ENCODE results near the gene OR5M11. TPM values are rescaled to one million over a fixed set of nuclear protein-coding genes. Genes with fewer than 3 reads are reported as not detected.
"Not testable (repeated sequence)": the region's sequence is repeated elsewhere in the genome, so short reads cannot be mapped to it uniquely, and the experiment has no call there.

Gene OR5M11
- total RNA-seq (not detected in 2 replicates), polyA plus RNA-seq (not detected in 2 replicates), polyA minus RNA-seq (ENCODE audit: low replicate concordance) (not detected in 2 replicates)
- polyA plus RNA-seq (2012) = not detected in 2 replicates

DNA sequence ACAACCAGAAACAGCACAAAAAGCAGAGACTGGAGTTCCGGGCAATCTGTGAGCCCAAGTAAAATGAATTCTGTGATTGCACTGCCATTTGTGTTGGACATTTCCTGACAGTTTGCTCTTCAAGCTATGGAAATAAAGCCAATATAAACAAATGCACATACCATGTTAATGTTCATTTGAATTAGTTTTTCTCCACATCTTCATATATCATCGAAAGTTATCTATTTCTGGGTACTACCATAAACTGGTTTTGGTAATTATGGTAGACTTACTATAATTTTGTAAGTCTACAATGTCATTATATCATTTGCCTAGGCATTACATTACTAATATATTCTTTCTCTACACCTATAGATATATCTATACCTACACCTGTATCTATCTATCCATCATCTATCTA, at the start of gene OR5M11:
Gene OR5M11 (minus strand): TSS at position 101 of the 400 bp plus-strand sequence. CDS start 0 bp downstream, at position 101.
- no peak within 1 kb of the TSS for H3K9ac ChIP-seq (ENCODE audit: insufficient read depth, low read length)
- H3K4me1 ChIP-seq (ENCODE audit: control insufficient read depth, extremely low read depth, insufficient read depth, low read length) = no peaks in the 10 kb centered on the region
- H3K4me2 ChIP-seq (ENCODE audit: extremely low read depth, insufficient read depth, low read length) = no peak within 1 kb of the TSS
- no peaks in the 10 kb centered on the region for H3K27me3 ChIP-seq (ENCODE audit: control insufficient read depth, insufficient read depth, low read length)
- no peaks in the 10 kb centered on the region for H3K79me2 ChIP-seq (ENCODE audit: control insufficient read depth, insufficient read depth, low read length)
- TF ChIP-seq CTCF (conservative IDR thresholded peaks at IDR 0.05 in 1 of 2, IDR thresholded peaks at IDR 0.05 in 1 of 2; ENCODE audit: low read depth in 1 of 2, low read length in 2 of 2) = no peak
- TF ChIP-seq EZH2 (IDR thresholded peaks at IDR 0.05; ENCODE audit: low read length, missing control alignments) = no peak
- no peaks in the 10 kb centered on the region for H3K36me3 ChIP-seq (ENCODE audit: control insufficient read depth, insufficient read depth, low read length)
- no peak for DNase-seq (ENCODE audit: low read depth in 2 of 2)
- no peaks in the 10 kb centered on the region for H4K20me1 ChIP-seq (ENCODE audit: control insufficient read depth, extremely low read depth, insufficient read depth, low read length)
- no peak within 1 kb of the TSS for H3K4me3 ChIP-seq (replicated peaks in 1 of 4; ENCODE audit: control extremely low read depth in 1 of 4, insufficient read depth in 1 of 4, low read depth in 3 of 4, low read length in 4 of 4)
- H2AFZ ChIP-seq (ENCODE audit: low read length) = no peak within 1 kb of the TSS
- no peaks in the 10 kb centered on the region for H3K9me3 ChIP-seq (ENCODE audit: control insufficient read depth, insufficient read depth, low read depth, low read length)
- no peak within 1 kb of the TSS for H3K27ac ChIP-seq (ENCODE audit: insufficient read depth, low read length)

GRCh38 chr11:56592088-56592717, 49.1 kb upstream of the OR5M11 start:
- not testable (repeated sequence) for H3K79me2 ChIP-seq (ENCODE audit: control insufficient read depth, insufficient read depth, low read length)

GRCh38 chr11:56577621-56578020, 34.6 kb upstream of the OR5M11 start, which contains the start of gene OR5M10:
Gene OR5M10, minus strand, starts transcription at chr11:56577721. Its CDS starts 0 bp downstream, at chr11:56577721.
- H3K9ac ChIP-seq (ENCODE audit: insufficient read depth, low read length) = no peak within 1 kb of the TSS
- no peak within 1 kb of the TSS for H3K4me2 ChIP-seq (ENCODE audit: extremely low read depth, insufficient read depth, low read length)
- H2AFZ ChIP-seq (ENCODE audit: low read length) = no peak within 1 kb of the TSS
- TF ChIP-seq EZH2 (IDR thresholded peaks at IDR 0.05; ENCODE audit: low read length, missing control alignments) = no peak
- no peak for TF ChIP-seq CTCF (conservative IDR thresholded peaks at IDR 0.05 in 1 of 2, IDR thresholded peaks at IDR 0.05 in 1 of 2; ENCODE audit: low read depth in 1 of 2, low read length in 2 of 2)
- no peak within 1 kb of the TSS for H3K4me3 ChIP-seq (replicated peaks in 1 of 4; ENCODE audit: control extremely low read depth in 1 of 4, insufficient read depth in 1 of 4, low read depth in 3 of 4, low read length in 4 of 4)
- no peaks in the 10 kb centered on the region for H3K4me1 ChIP-seq (ENCODE audit: control insufficient read depth, extremely low read depth, insufficient read depth, low read length)
- no peaks in the 10 kb centered on the region for H3K79me2 ChIP-seq (ENCODE audit: control insufficient read depth, insufficient read depth, low read length)
- no peaks in the 10 kb centered on the region for H3K27me3 ChIP-seq (ENCODE audit: control insufficient read depth, insufficient read depth, low read length)
- no peaks in the 10 kb centered on the region for H3K9me3 ChIP-seq (ENCODE audit: control insufficient read depth, insufficient read depth, low read depth, low read length)
- H3K36me3 ChIP-seq (ENCODE audit: control insufficient read depth, insufficient read depth, low read length) = no peaks in the 10 kb centered on the region
- no peak for DNase-seq (ENCODE audit: low read depth in 2 of 2)
- no peak within 1 kb of the TSS for H3K27ac ChIP-seq (ENCODE audit: insufficient read depth, low read length)
- no peaks in the 10 kb centered on the region for H4K20me1 ChIP-seq (ENCODE audit: control insufficient read depth, extremely low read depth, insufficient read depth, low read length)

More at GRCh38 chr11:56592088-56592717, 49.1 kb upstream of the OR5M11 start:
- not testable (repeated sequence) for DNase-seq (ENCODE audit: low read depth in 2 of 2); H3K27me3 ChIP-seq (ENCODE audit: control insufficient read depth, insufficient read depth, low read length); H4K20me1 ChIP-seq (ENCODE audit: control insufficient read depth, extremely low read depth, insufficient read depth, low read length); H3K4me3 ChIP-seq (replicated peaks in 1 of 4; ENCODE audit: control extremely low read depth in 1 of 4, insufficient read depth in 1 of 4, low read depth in 3 of 4, low read length in 4 of 4); H3K9ac ChIP-seq (ENCODE audit: insufficient read depth, low read length); H3K4me2 ChIP-seq (ENCODE audit: extremely low read depth, insufficient read depth, low read length); H3K4me1 ChIP-seq (ENCODE audit: control insufficient read depth, extremely low read depth, insufficient read depth, low read length); H2AFZ ChIP-seq (ENCODE audit: low read length); H3K27ac ChIP-seq (ENCODE audit: insufficient read depth, low read length); H3K9me3 ChIP-seq (ENCODE audit: control insufficient read depth, insufficient read depth, low read depth, low read length); H3K36me3 ChIP-seq (ENCODE audit: control insufficient read depth, insufficient read depth, low read length)
